GM12801 (cell line): ENCODE data around the gene TRIM32.

Source experiments
- CTCF ChIP-seq: IDR thresholded peaks from one replicate; pipeline ENCODE4 v1.5.1; 2011; ENCODE audit warnings: control low read depth; ENCODE audit not compliant: insufficient read length; ENCODE audit errors: extremely low read depth

TRIM32 gene

GRCh38 chr9:116715751-116716150 lies 28.6 kb downstream of the TRIM32 start:
- TF ChIP-seq CTCF, result no peak

GRCh38 chr9:116716438-116716837 lies 29.3 kb downstream of the TRIM32 start:
- no peak for TF ChIP-seq CTCF

- no peak for TF ChIP-seq CTCF
Measured at GRCh38 chr9:116717150-116717549, 30.0 kb downstream of the TRIM32 start.

GRCh38 chr9:116718111-116718510 lies 31.0 kb downstream of the TRIM32 start:
- no peak for TF ChIP-seq CTCF

- no peak for TF ChIP-seq CTCF
Measured at GRCh38 chr9:116720111-116720510, 33.0 kb downstream of the TRIM32 start.

- no peak for TF ChIP-seq CTCF
Measured at GRCh38 chr9:116721411-116721810, 34.3 kb downstream of the TRIM32 start.

- no peak for TF ChIP-seq CTCF
Measured at GRCh38 chr9:116721944-116722343, 34.8 kb downstream of the TRIM32 start.

GRCh38 chr9:116724123-116724522 lies 37.0 kb downstream of the TRIM32 start:
- TF ChIP-seq CTCF, result no peak
